GM18507 (cell line): Measurements from ENCODE around the gene KCNC2.
A peak's percentile ranks its signal among the peaks of the same experiment; 100 is the strongest.

Experiments used
- DNase-seq: peaks from one replicate; pipeline ENCODE4 v3.0.0; 2011; ENCODE audit warnings: low read depth; ENCODE audit not compliant: insufficient read length; ENCODE audit errors: extremely low spot score
- FAIRE-seq: peaks from 2 replicates; lab custom pipeline; 2011; peaks lifted over from hg19 to GRCh38; lab: Jason Lieb, UNC

The KCNC2 gene

DNA sequence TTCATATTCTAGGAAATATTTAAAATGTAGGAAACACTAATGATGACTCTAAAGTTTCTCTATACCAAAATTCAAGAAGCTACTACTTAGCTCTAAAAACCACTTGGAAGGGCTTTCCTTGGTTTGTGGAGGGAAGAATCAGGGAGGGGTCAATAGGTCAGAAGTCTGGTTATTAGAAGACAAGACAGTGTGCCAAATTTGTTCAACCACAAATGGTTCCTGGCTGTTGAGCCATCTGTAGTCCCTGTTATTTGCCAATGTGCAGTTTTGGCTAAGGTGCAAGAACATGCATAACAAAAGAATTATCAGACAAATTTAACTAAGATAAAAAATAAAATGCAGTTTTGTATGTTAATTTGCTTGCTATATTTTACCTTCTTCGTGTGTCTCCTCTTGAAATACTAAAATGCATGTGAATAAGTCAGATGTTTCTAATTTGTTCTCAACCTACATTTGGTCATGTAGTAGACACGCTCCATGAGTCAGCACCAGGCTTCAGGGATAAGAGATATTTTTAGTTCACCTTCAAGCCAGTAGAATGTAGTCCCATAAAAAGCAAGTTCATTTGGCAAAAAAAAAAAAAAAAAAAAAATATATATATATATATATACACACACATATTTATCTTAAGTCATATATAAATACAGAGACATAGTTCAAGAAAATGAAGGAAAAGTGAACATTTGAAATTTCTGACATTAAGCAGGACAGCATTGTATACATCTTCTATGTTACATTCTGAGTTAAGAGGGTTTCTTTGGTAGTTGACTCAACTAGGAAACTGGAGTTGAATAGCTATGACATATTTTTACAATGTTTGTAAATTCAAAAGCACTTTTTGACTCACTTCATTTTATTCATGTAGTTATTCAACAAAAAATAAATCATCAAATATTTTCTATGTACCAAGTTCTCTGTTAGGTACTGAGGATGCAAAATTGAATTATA is 123.3 kb downstream of the KCNC2 start:
- DNase-seq (no peak), FAIRE-seq (no peak)

DNA sequence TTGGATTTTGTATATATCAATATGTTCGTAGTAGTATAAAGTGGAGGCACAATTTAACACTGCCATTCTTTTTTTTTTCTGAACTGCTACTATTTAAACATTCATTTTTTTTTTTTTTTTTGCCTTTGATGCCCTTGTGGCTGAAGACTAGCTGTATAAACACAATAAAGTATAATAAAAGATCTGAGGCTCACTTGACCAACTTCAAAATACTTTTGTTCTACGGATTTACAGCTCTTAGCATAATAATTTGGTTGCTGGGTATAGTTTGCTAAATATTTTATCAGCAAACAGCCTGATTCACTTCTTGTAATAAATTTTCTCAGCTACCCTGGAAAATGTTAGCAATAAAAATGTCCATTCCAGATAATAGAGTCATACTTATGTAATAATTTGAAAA is 128.3 kb downstream of the KCNC2 start:
- FAIRE-seq = no peak
- DNase-seq = no peak

DNA sequence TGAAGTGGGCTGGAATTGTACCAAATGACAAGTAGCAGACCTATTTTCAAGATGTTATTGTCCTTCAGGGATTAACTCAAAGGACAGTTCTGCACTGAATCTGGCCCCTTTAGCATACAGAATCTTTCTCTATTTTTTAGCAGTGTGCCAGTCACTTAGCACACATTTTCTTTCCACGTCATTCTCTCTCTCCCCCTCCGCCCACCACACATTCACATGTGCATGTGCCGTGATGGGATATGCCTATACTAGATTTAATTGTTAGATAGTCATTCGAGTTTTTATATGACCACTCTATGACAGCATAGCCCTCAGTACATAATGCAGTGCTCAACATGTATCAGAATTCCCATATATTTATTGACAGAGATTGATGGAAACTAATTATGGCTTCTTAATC is 129.1 kb downstream of the KCNC2 start:
- DNase-seq (no peak), FAIRE-seq (no peak)

DNA sequence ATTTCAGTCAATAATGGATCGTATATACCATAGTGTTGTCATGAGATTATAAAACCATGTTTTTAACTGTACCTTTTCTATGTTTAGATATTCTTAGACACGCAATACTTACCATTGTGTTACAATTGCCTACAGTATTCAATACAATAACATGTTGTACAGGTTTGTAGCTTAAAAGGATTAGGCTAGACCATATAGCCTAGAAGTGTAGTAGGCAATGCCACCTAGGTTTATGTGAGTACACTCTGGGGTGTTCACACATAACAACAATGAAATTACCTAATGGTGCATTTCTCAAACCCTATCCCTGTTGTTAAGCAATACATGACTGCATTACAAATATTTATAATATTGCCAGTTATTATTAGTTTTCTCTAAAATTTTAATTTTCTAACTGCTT is 144.2 kb downstream of the KCNC2 start:
- FAIRE-seq (no peak), DNase-seq (no peak)

DNA sequence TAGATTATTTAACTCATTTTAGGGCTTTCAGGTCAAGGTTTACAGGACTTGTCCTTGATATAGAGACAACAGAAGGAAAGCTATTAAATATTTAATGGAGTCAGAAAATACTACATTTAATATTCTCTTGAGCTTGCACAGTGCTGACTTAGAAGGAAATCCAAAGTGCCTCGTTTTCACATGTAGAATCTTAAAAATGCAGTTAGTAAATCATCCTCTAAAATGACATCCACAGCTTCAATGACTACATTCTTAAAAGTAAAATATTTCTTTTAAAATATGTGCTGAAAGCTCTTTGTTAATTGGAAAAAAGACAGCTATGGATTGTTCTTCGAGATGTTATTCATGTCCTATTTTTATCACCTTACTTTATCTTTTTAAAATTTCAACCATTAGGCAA is 146.9 kb downstream of the KCNC2 start:
- DNase-seq (no peak), FAIRE-seq (no peak)

DNA sequence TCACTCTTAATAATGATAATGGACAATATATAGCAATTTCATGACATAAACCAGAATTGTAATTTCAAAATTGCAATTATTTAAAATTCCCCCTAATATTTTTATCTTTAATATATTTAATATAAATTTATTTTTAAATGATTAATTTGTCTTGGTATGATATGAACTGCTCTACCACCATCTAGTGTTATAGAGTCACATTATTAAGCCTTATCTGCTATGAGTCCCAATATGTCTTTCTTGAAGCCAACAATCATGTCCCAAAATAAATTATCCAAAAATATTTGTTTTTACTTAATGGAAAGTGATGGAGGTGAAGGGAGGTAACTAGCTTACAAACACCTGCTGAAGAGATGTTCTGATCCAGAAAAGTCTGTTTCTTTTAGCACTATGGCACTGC is 151.4 kb downstream of the KCNC2 start:
- DNase-seq = no peak

DNA sequence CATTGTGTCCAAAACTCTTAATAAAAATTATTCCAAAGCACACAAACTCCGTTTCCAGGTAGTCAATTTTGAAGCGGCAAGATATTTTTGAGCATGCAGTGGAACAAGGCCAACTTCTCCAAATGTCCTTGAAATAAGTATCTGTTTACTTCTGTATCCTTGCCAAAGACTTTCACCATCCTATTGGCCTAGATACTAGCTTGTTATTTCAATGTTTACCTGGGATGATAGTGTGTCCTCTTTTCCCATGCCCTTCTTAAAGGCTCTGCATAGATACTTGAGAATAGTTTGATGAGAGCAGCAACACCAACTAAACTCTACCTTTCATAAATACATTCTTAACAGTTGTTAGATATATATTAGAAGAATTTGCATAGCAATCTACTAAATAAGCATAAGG is 160.9 kb downstream of the KCNC2 start:
- no peak for FAIRE-seq
- DNase-seq = no peak

More for the DNA sequence above, 151.4 kb downstream of the KCNC2 start:
- no peak for FAIRE-seq

DNA sequence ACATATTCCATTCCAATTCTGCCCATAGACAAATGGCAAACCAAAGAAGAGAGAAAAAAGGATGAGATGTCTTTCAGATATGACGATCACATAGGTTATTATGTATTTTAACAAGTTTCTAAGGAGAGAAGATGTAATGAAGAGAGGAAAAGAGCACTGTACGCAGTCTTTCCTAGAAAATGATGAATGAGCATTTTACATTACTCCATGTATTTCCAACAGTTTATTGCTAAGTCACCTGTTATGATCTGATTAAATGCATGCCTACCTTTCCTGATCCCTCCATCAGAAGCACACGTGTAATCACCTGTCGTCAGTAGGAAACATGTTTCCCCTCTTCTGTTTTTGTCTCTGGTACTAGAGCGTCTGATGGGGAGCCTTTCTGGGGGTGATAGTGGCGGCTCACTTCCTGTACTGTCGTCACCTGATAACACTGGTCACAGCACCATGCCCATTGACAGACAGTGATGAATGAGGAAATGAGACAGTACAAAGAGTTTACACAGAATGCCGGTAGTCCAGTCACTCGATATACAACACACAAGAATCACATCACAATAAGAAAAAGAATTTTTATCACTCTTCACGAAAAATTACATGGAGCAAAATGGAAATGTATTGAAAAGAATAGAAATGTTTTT is 161.6 kb downstream of the KCNC2 start:
- FAIRE-seq (no peak), DNase-seq (no peak)

DNA sequence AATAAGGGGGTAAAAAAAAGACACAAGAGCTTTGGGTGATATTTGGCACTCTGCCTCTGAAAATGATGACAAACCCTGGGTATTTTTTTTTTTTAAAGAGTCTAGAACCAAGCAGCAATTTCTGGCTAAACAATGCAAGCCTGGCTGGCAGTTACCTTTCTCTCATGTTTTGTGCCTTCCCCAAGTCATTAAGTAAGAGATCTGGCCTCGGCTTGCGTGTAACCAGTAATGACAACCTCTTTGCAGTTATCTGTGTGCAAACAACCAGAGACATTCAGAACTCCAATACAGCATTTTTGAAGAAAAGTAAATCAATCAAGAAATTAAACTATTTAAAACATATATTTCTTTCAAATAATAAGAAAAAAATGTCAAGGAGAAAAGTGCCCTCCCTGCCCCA is 167.5 kb downstream of the KCNC2 start:
- no peak for FAIRE-seq

DNA sequence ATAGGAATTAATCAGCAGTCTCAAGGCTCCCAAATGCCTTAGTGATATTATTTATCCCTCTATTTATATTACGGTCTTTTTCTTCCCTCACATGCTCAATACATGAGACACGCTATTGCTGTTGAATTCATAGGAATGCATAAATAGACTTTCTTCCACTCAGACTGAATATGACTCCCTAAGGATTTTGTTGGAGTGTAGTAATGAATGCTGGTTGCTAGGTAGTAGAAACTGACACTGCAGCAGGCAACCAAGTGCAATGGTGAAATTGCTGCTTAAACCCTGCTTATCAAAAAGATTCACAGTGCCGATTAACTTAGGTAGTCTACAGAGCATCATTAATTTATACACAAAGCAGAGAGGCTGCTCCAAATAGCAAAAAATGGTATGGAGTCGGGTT is 168.2 kb downstream of the KCNC2 start:
- no peak for DNase-seq
- FAIRE-seq = no peak

More for the DNA sequence above, 167.5 kb downstream of the KCNC2 start:
- no peak for DNase-seq

DNA sequence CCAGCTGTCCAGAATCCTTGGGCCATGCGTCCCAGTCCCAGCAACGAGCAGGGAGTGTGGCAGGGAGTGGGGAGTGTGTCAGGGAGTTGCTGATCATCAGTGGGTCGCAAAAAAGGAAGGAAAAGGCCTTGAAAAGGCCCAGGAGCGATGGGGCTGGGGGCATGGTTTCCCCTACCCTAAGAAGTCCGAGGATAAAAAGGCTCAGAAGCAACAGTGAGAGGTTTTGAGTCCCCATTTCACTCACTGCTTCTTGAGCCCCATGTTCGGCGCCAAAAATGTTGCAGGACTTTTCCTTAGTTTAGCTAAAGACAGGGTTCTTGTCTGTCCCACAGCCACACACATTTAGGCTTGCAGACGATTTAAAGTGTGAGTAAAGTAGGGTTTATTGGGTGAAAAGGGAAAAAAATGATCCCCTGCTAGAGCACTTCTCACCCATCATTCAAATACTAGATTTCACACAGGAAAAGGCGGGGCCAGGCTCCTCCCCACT is 189.5 kb downstream of the KCNC2 start:
- FAIRE-seq = no peak
- DNase-seq = no peak

DNA sequence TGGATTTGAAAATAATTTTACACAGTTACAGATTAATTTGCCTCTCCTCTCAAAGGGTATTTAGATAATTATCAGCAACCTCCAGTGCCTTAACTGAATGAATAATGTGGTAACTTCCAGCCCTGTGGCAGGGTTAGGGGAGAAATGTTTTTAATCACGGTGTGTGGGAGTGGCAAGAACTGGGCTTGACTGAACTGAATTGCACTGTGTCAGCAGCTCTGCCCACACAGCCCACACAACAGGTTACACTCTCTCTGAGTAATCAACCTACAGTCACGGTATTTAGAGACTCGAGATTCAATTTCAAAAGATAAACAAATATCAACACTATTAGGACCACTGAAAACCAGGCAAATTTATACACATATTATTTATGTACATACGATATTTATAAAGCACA is 198.5 kb downstream of the KCNC2 start:
- no peak for FAIRE-seq

DNA sequence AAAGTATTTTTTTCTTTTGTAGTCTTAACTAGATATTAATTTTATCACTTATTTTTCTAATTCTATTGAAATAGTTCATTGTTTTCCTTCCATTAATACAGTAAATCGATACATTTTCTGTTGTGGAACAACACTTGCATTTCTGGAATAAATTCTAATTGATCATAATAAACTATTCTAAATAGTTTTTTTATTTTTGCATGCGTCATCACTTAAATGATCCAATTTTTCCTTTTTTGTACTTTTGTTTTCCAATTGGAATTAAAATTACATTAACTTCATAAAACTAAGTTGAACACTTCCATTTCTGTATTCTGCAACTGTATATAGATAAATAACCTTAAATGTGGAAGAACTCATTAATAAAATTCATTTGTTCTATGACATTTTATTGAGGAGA is 202.5 kb downstream of the KCNC2 start:
- DNase-seq (no peak), FAIRE-seq (no peak)

More for the DNA sequence above, 198.5 kb downstream of the KCNC2 start:
- DNase-seq = no peak

DNA sequence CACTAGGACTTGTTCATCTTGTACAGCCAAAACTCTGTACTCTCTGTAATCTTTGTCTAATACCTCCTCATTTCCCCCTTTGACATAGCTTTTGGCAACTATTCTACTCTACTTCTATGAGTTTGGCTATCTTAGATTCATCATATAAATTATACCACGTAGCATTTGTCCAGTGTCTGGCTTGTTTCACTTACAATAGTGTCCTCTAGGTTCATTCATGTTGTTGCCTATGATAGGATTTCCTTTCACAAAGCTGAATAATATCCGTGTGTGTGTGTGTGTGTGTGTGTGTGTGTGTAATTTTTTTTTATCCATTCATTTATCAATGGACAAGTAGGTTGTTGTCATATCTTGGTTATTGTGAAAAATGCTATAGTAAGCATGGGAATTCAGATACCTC is 209.5 kb downstream of the KCNC2 start:
- DNase-seq (no peak), FAIRE-seq (no peak)

DNA sequence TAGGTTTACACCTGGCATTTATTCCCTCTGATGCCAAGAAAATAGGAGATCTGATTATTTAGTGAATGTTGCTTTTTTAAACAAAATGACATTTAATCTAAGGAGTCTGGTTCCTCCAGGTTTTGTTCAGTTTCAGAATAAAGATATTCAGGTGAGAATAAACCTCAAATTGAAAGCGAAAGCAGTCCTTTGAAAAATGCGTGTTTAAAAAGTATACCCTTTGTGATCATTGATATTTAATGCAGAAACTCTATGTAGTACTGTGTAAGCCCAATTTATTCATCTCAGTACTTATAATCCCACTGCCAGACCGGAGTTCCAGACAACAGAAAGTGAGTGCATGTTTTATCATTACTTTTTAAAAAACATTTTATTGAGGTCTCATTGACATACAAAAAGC is 210.2 kb downstream of the KCNC2 start:
- FAIRE-seq (peak; percentile 64), DNase-seq (no peak)
